Eye (tissue), 1 donor: Measurements from ENCODE around the gene DNAH2.

Experiments
- DNase-seq: peaks from one replicate; pipeline ENCODE4 v3.0.0-alpha.2; 2015

The DNAH2 gene

DNA sequence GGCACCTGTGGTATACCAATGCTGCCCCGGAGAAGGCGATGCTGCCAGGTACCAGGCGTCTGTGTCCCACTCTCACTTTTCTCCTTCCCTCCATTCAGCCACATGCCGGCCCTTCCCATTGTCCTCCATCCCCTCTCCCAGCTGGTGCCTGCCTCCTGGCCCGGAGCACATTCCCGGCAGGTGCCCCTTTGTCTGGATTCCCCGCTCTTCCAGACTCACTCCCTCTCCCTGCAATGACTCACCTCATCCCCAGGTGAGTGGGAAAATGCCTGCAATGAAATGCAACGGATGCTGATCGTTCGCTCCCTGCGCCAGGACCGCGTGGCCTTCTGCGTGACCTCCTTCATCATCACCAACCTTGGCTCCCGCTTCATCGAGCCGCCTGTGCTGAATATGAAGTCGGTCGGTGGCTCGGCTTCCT lies 106.0 kb downstream of the DNAH2 start:
- DNase-seq, result no peak

DNA sequence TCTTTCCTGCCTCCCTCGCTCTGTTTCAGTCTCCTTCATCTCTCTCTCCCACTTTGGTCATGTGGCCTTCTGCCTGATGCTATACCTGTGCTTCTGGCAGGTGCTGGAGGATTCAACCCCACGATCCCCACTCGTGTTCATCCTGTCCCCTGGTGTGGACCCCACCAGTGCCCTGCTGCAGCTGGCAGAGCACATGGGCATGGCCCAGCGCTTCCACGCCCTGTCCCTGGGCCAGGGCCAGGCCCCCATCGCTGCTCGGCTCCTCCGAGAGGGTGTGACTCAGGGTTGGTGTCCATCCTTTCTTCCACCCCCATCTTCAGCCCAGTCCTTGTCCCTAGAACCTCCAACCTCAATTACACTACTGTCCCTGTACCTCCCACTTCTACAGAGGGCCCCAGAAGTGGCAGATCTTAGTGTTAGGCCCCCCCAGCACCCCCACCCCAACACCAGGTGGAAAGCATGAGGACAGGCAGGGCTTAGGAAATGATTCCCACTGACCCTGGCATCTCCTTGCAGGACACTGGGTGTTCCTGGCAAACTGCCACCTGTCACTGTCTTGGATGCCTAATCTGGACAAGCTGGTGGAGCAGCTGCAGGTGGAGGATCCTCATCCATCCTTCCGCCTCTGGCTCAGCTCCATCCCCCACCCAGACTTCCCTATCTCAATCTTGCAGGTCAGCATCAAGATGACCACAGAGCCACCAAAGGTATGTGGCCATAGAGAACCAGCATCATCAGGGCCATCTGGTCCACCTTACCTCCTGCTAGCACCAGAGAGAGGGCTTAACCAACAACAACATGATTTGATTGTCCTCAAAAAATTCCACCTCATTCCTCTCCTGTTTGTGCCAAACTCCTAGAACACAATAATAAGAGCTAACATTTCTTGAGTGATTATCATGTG lies 106.7 kb downstream of the DNAH2 start:
- no peak for DNase-seq

DNA sequence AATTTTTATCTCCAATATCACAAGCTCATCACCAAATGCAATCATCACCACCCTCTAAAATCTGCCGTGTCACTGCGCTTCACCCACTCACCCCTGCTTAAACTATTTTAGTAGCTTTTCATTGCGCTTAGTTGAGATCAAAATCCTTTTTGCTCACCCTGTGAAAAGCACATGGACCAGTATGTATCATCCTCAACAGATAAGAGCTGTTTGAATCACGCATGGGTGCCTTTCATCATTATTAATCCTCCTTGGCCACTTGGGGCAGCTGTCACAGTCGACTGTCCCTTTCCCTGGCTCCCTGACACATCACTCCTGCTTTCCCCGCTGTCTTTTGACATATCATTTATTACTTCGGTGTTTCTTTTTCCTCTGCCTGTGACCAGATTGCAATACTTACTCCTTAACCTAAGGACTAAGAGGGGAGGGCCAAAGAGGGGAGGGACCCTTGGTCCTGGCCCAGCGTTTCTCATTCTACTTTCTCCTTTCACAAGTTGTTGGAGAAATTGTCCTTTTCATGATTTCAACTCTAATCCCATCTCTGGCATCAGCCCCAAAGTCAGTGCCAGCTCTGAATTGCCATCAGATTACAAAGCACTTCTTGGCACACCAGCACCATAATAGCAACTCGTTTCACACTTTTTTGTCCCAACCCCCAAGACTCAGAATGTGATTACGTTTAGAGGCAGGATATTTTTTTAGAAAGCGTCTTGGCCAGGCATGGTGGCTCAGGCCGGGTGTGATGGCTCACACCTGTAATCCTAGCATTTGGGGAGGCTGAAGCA lies 107.9 kb downstream of the DNAH2 start:
- peak; percentile 78 for DNase-seq

DNA sequence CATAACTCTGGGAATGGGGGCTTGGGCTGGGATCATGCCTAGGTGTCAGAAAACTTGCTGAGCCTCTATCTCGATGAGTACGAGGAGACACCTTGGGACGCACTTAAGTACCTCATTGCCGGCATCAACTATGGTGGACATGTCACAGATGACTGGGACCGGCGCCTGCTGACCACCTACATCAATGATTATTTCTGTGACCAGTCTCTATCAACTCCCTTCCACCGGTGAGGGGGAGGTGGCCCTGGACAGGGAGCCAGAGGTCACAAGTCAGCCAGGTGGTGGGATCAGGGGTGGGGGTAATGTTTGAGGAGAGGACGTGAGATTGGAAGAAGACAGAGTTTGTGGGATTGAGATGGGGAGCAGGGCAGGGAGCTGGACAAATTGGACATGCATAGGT lies 113.1 kb downstream of the DNAH2 start:
- DNase-seq, result no peak

DNA sequence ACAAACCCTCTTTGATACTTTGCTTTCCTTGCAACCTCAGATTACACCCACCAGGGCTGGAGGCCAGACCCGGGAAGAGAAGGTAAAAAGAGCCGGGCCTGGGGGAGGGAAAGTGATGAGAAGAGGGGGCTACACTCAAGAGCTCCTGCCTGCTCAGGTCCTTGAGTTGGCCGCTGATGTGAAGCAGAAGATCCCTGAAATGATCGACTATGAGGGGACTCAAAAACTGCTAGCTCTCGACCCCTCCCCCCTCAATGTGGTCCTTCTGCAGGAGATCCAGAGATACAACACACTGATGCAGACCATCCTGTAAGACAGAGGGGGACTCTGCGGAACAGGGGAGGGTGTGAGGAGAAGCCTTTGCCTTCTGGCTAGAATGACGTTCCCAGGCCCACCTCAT lies 113.7 kb downstream of the DNAH2 start:
- DNase-seq, result no peak

GRCh38 chr17:7832431-7832830 lies 114.9 kb downstream of the DNAH2 start:
- DNase-seq, result no peak

GRCh38 chr17:7833011-7833794 lies 115.7 kb downstream of the DNAH2 start:
- DNase-seq, result no peak

DNA sequence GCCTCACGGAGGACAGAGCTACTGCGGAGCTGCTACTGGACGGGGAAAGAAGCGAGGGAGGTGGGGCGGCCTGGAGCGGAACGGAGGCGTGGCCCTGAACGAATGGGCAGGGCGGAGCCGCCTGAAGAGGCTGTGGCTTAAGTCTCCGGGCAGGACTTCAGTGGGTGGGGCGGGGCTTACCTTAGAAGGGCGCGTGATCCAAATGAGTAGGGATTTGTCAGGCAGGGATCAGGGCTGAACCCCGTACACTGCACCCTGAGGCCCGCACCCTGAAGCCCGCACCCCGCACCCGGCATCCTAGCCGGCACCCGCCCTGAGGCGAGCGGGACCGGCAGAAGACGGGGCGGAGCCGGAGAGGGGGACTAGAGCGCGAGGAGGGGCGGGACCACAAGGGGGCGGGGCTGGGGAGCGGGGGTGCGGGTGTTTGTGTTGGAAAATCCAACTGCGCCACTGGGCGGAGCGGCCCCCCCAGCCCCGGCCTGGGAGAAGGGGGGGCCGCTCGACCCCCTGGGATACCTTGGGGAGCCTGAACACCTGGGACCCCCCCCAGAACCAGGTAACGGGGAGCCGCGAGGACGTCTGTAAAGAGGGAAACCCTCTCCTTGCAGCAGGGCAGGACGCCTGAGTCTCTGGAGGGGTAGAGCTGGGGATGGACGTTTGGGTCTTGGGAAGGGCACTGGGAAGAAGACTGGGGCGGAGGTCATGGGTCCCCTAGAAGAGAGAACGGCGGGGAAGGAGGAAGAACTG lies 116.4 kb downstream of the DNAH2 start, which contains the start of gene KDM6B:
TSS of gene KDM6B (plus strand) at position 423 of the 747 bp plus-strand sequence. CDS start 11,338 bp downstream, outside the sequence.
- peak; percentile 97 for DNase-seq

- DNase-seq, result peak; percentile 78
Observed at GRCh38 chr17:7834542-7834956, 117.0 kb downstream of the DNAH2 start.

- DNase-seq, result peak; percentile 99
Observed at GRCh38 chr17:7834957-7835813, 117.6 kb downstream of the DNAH2 start.

GRCh38 chr17:7835814-7836595 lies 118.5 kb downstream of the DNAH2 start:
- peak; percentile 86 for DNase-seq

GRCh38 chr17:7836596-7837407 lies 119.3 kb downstream of the DNAH2 start:
- DNase-seq, result peak; percentile 99

DNA sequence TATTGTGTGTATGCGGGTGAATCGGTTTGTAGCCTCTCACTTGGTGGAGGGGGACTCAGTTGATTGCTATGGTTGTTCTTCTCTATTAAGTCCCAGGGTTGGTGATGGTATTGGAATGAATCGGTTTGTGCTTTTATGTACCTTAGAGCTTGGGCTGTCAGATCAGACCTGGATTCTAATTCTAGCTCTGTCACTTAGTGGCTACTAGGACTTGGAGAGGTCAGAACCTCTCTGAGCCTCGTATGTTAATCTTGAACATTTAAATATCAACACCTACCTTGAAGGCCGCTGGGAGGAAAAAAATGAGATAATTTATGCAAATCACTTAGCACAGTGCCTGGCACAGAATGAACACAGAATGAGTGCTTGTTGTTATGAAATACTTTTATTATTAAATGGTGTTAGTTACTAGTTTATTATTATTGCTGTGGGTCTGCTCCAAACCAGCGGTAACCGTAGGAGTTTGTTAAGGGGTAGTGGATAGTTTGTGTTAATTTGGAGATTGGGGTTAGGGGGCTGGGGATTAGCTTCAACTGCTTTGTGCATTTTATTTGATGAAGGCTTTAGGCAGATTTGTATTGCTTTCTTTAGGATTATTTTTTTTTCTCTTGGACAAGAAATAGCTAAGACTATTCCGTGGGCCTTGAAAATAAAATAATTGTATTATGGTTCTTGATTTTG lies 120.0 kb downstream of the DNAH2 start:
- peak; percentile 63 for DNase-seq

DNA sequence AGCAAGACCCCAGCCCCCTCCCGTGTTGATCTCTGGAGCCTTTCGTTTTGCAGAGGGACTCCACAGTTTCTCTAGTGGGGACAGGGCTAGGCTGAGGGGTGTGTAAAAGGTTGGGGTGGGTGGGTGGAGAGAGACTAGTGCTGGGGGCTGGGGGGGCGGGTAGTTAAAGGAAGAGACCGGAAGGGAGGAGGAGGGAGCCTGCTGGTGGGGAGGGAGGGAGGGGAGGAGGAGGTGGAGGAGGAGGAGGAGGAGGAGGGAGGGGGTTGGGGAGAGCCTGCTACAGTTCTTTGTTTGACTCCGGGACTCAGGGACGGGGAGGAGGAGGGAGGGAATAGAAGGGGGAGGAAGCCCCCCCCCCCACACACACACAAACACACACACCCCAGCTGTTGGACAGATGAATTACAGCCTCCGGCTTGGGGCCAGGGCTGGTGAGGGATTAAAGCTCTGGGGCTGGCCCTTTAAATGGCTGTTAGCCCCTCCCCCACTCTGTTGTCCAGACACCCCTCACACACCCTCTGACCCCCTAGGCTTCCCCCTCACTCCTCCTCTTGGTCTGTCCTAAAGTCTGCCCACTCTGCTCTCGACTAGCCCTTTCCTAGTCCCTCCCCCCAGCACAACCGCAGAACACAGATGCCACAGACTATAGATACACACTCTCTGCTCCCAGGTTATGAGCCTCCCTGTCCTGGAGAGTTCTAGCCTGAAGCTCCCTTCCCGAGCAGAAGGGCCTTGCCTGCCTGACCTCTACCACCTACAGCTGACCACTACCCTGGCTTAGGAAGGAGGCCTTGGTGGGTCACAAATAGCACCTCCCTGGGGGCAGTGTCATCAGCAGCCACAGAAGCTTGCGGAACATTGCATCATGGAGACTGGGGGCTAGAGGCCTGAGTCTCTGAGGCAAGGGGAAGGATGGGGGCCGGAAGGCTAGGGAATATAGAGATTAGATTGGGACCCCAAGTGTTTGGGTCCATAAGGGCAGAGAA lies 120.8 kb downstream of the DNAH2 start:
- peak; percentile 88 for DNase-seq

GRCh38 chr17:7839190-7839875 lies 121.8 kb downstream of the DNAH2 start:
- DNase-seq, result no peak

DNA sequence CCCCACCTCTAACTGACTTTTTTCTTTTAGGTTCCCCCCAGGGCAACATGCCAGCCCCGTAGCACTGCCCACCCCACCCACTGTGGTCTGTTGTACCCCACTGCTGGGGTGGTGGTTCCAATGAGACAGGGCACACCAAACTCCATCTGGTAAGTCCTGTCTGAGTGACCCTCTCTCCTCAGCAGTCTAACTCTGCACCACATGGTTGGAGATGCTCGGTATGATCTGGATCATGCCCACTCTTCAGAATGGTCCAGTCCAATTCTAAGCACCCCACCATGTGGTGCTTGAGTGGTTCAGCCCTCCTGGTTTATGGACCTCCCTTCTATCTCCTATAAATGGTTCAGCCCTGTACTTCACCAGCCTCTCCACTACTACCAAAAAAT lies 122.3 kb downstream of the DNAH2 start:
- DNase-seq, result no peak

DNA sequence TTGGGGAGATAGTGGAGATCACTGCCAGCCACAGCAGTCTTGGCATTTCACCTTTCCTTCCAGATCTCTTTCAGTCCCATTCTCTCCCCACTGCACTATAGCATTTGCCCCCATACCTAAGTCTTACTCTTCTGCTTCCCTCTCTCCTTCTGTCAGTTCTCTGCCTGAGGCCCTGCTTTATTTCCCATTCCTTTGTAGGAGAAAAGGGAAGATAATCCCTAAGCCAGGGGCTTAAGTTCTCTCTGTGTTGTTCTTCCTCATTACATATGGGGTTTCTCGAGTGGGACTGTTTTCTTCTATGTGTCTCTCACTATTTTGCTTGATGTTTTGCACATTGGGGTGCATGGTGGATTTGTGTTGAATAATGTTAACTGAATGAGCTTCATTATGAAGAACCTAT lies 122.9 kb downstream of the DNAH2 start:
- DNase-seq, result no peak
